ENCODE measurements around the gene KLF17. TPM values are rescaled to one million over a fixed set of nuclear protein-coding genes. Genes with fewer than 3 reads are reported as not detected.
"Not testable (repeated sequence)": the region's sequence is repeated elsewhere in the genome, so short reads cannot be mapped to it uniquely, and the experiment has no call there.

Gene KLF17
- total RNA-seq, 1 experiment from 2014 or later: 0.26 TPM

DNA sequence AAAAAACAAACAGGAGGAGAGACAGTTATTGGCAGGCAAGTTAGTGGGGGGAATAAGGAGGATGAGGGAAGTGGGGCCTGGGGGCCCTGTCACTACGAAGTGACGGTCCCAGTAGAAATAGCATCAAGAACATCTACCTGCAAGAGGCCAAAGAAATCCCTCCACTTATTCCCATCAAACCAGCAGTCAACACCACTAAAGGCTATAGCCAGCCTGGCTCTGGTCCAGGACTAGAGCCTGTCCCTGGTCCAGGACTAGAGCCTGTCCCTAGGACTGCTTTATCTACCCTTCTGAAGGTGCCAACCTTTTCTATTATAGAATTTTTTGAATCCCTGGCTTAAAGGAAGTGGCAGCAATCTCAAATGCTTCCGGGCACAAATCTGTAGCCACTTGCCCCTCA, 19.6 kb downstream of the KLF17 start:
- H3K27ac ChIP-seq (ENCODE audit: low read length): no peak overlapping the region
- H3K9me2 ChIP-seq (replicated peaks; ENCODE audit: low read length): no peaks in the 10 kb centered on the region
- H3K9me3 ChIP-seq (ENCODE audit: low read length): no peaks in the 10 kb centered on the region
- no peaks in the 10 kb centered on the region for H3K27me3 ChIP-seq (ENCODE audit: low read length)
- intact Hi-C loops (cut with micrococcal nuclease): no loop called here
- no TSS peak for BruUV-seq (replicated peaks)
- ATAC-seq (no peak), DNase-seq (no peak)
- H3K4me2 ChIP-seq (ENCODE audit: low read length): no peak overlapping the region
- H4K20me1 ChIP-seq (ENCODE audit: low read length): no peaks in the 10 kb centered on the region
- no peak overlapping the region for H3K9ac ChIP-seq (ENCODE audit: low read length)
- CTCF ChIA-PET: no interaction called here
- TF ChIP-seq EZH2 (IDR thresholded peaks at IDR 0.05; ENCODE audit: low read length, unreplicated experiment) (no peak), EZH2phosphoT487 (IDR thresholded peaks at IDR 0.05; ENCODE audit: borderline replicate concordance, low read length) (no peak)
- TF ChIP-seq, protein P1, sequence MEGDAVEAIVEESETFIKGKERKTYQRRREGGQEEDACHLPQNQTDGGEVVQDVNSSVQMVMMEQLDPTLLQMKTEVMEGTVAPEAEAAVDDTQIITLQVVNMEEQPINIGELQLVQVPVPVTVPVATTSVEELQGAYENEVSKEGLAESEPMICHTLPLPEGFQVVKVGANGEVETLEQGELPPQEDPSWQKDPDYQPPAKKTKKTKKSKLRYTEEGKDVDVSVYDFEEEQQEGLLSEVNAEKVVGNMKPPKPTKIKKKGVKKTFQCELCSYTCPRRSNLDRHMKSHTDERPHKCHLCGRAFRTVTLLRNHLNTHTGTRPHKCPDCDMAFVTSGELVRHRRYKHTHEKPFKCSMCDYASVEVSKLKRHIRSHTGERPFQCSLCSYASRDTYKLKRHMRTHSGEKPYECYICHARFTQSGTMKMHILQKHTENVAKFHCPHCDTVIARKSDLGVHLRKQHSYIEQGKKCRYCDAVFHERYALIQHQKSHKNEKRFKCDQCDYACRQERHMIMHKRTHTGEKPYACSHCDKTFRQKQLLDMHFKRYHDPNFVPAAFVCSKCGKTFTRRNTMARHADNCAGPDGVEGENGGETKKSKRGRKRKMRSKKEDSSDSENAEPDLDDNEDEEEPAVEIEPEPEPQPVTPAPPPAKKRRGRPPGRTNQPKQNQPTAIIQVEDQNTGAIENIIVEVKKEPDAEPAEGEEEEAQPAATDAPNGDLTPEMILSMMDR (conservative IDR thresholded peaks at IDR 0.05; ENCODE audit: low read depth, low read length): no peak
- no peaks in the 10 kb centered on the region for H3F3A ChIP-seq (ENCODE audit: low read length, unreplicated experiment)
- no peak overlapping the region for H3K4me3 ChIP-seq (ENCODE audit: low read length)
- no peaks in the 10 kb centered on the region for H3K4me1 ChIP-seq (ENCODE audit: insufficient read depth, low read length)
- POLR2A ChIA-PET (ENCODE audit: unreplicated experiment): no interaction called here
- H3K79me2 ChIP-seq (ENCODE audit: low read length): no peaks in the 10 kb centered on the region
- H2AFZ ChIP-seq (ENCODE audit: low read length): no peak overlapping the region
- H3K36me3 ChIP-seq (ENCODE audit: low read depth, low read length): no peaks in the 10 kb centered on the region

DNA sequence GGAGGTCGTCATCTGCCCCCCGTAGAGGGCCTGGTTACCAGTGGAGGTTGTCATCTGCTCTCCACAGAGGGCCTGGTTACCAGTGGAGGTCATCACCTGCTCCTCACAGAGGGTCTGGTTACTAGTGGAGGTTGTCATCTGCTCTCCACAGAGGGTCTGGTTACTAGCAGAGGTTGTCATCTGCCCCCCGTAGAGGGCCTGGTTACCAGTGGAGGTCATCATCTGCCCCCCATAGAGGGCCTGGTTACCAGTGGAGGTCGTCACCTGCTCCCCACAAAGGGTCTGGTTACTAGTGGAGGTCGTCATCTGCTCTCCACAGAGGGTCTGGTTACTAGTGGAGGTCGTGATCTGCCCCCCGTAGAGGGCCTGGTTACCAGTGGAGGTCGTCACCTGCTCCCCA, 20.9 kb downstream of the KLF17 start:
- intact Hi-C loops (cut with micrococcal nuclease); BruUV-seq (replicated peaks); H2AFZ ChIP-seq (ENCODE audit: low read length); H3K9me2 ChIP-seq (replicated peaks; ENCODE audit: low read length); POLR2A ChIA-PET (ENCODE audit: unreplicated experiment); CTCF ChIA-PET; DNase-seq; H3K9me3 ChIP-seq (ENCODE audit: low read length); H3K9ac ChIP-seq (ENCODE audit: low read length); H3K27me3 ChIP-seq (ENCODE audit: low read length); H3K79me2 ChIP-seq (ENCODE audit: low read length); H3K4me3 ChIP-seq (ENCODE audit: low read length); ATAC-seq; H3K4me2 ChIP-seq (ENCODE audit: low read length); H4K20me1 ChIP-seq (ENCODE audit: low read length); H3F3A ChIP-seq (ENCODE audit: low read length, unreplicated experiment); H3K4me1 ChIP-seq (ENCODE audit: insufficient read depth, low read length); H3K36me3 ChIP-seq (ENCODE audit: low read depth, low read length); H3K27ac ChIP-seq (ENCODE audit: low read length): not testable (repeated sequence)

DNA sequence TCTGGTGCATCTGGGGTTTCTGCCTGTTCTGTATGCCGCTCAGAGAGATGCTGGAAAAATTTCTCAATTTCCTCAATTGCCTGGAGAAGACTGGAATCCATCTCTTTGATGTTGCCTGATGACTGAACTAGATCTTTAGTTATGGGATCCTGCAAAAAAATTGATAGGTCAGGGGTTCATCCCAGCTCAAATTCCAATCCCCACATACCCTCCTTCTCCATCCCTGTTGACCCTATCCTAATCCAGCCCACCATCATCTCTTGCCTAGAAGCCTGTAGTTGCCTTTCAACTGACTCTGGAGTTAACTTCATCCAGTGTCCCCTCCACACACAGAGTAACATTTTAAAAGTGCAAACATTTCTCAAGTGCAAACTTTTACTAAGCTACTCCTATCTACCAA, 22.9 kb downstream of the KLF17 start, which contains the start of gene KLF18:
Gene KLF18 (minus strand): TSS at position 101 of the 400 bp plus-strand sequence. CDS start 0 bp downstream, at position 101.
- POLR2A ChIA-PET (ENCODE audit: unreplicated experiment): no interaction called here
- Histone ChIP-seq H3K9ac (ENCODE audit: low read length) (no peak within 1 kb of the TSS), H3K9me3 (ENCODE audit: low read length) (peaks cover 16% of the 10 kb centered on the region), H3K27me3 (ENCODE audit: low read length) (no peaks in the 10 kb centered on the region), H3K36me3 (ENCODE audit: low read depth, low read length) (no peaks in the 10 kb centered on the region), H3K27ac (ENCODE audit: low read length) (no peak within 1 kb of the TSS), H3K4me2 (ENCODE audit: low read length) (no peak within 1 kb of the TSS), H2AFZ (ENCODE audit: low read length) (no peak within 1 kb of the TSS), H3F3A (ENCODE audit: low read length, unreplicated experiment) (no peaks in the 10 kb centered on the region), H3K4me1 (ENCODE audit: insufficient read depth, low read length) (no peaks in the 10 kb centered on the region), H3K79me2 (ENCODE audit: low read length) (no peaks in the 10 kb centered on the region), H4K20me1 (ENCODE audit: low read length) (no peaks in the 10 kb centered on the region), H3K4me3 (ENCODE audit: low read length) (no peak within 1 kb of the TSS), H3K9me2 (replicated peaks; ENCODE audit: low read length) (no peaks in the 10 kb centered on the region)
- no peak for TF ChIP-seq EZH2phosphoT487 (IDR thresholded peaks at IDR 0.05; ENCODE audit: borderline replicate concordance, low read length)
- no peak for TF ChIP-seq EZH2 (IDR thresholded peaks at IDR 0.05; ENCODE audit: low read length, unreplicated experiment)
- TF ChIP-seq, protein P1 (conservative IDR thresholded peaks at IDR 0.05; ENCODE audit: low read depth, low read length): no peak
- intact Hi-C loops (cut with micrococcal nuclease): no loop called here
- BruUV-seq (replicated peaks): no TSS peak
- CTCF ChIA-PET: no interaction called here
- no peak for ATAC-seq
- no peak for DNase-seq
